Measurements from ENCODE around the gene NLRP7.

Gene NLRP7

DNA sequence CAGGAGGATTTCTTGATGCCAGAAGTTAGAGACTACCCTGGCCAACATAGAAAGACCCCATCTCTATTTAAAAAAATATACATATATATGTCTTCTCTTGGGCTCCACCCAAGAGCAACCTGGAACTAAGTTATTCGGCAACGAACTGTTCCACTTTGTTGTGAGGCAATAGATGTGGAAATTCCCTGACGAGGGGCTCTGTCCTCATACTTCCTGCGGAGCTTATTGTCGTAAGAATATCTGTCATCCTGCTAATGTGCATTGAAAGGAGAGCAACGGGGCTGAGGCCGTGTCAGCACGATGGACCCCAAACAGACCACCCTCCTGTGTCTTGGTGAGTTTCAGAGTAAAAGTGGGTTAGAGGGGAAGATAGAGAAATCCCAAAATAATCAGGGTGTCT lies 73.3 kb downstream of the NLRP7 start, which contains the start of gene FCAR:
FCAR (plus strand) TSS at position 246 of the 400 bp plus-strand sequence; CDS start at position 301, 55 bp downstream.
- DNase-seq (ENCODE audit: low read depth) = no peak

Measured in stimulated activated CD8-positive, alpha-beta memory T cell treated with anti-CD3 and anti-CD28 coated beads, Interleukin-7, amount 100 ng/mL, for 24 hours (primary cell).